Aorta (tissue), 5 donors: ENCODE data around the gene PAPSS1. TPM values are rescaled to one million over a fixed set of nuclear protein-coding genes. Genes with fewer than 3 reads are reported as not detected.
A peak's percentile ranks its signal among the peaks of the same experiment; 100 is the strongest.

ENCODE experiments used
- ATAC-seq: fragments of 200-7000 bp; cut with Tn5 transposase; one replicate; pipeline ENCODE4 v1.9.1; 2022; ENCODE audit warnings: moderate library complexity; ENCODE audit not compliant: low FRiP score
- DNase-seq, 2 donors: peaks; one replicate each; pipeline ENCODE4 v3.0.0-alpha.2; 2020
- H3K27ac ChIP-seq, 2 donors: one replicate each; pipeline ENCODE4 v1.5.1; 2013; ENCODE audit warnings: low read length in 2 of 2, mild to moderate bottlenecking in 2 of 2, moderate library complexity in 2 of 2, control low read depth in 1 of 2, inconsistent platforms in 1 of 2, low read depth in 1 of 2
- H3K27me3 ChIP-seq, 2 donors: one replicate each; pipeline ENCODE4 v1.6.1; 2013; ENCODE audit warnings: control low read depth in 1 of 2, low read length in 1 of 2, mild to moderate bottlenecking in 1 of 2, moderate library complexity in 1 of 2; ENCODE audit not compliant: insufficient read depth in 2 of 2, control insufficient read depth in 1 of 2
- H3K36me3 ChIP-seq, 2 donors: one replicate each; pipeline ENCODE4 v1.6.1; 2013; ENCODE audit warnings: control low read depth in 1 of 2, low read length in 1 of 2, mild to moderate bottlenecking in 1 of 2; ENCODE audit not compliant: insufficient read depth in 2 of 2, control insufficient read depth in 1 of 2
- H3K4me1 ChIP-seq, 2 donors: one replicate each; pipeline ENCODE4 v1.6.1; 2013; ENCODE audit warnings: low read length in 2 of 2, control low read depth in 1 of 2, mild to moderate bottlenecking in 1 of 2, moderate library complexity in 1 of 2; ENCODE audit not compliant: insufficient read depth in 2 of 2, control insufficient read depth in 1 of 2
- H3K4me3 ChIP-seq, 2 donors: one replicate each; pipeline ENCODE4 v1.5.1; 2013; ENCODE audit warnings: low read length in 2 of 2, control low read depth in 1 of 2, mild to moderate bottlenecking in 1 of 2
- H3K9me3 ChIP-seq: one replicate; pipeline ENCODE4 v1.6.1; 2013; ENCODE audit warnings: mild to moderate bottlenecking, low read length; ENCODE audit not compliant: control insufficient read depth
- WGBS, 2 donors: extraction: QIAGEN DNeasy Blood & Tissue Kit; methylation state at CpG; one replicate each; pipeline ENCODE4 v1.1.7; 2013; 5-methylcytosine and 5-hydroxymethylcytosine counted together
- intact Hi-C, 2 donors: fragments of 100-400 bp; cut with DNase I; formaldehyde crosslinking; loops; one replicate each; pipeline versions ENCODE4 v1.14.2 to v1.15.0; 2022
- polyA plus RNA-seq, 2 donors: library from polyadenylated mRNA; stranded (reverse); fragments of 200-250 nt; gene quantifications; one replicate each; pipeline ENCODE4 v1.2.3, GENCODE V29; 2013
- total RNA-seq, 2 donors: library from RNA; stranded (reverse); fragmentation: NEBNext Ultra II Directional; extraction: Animal tissue kit (Norgen Biotek cat#: 25700); gene quantifications; one replicate each; pipeline ENCODE4 v1.2.1, GENCODE V29; 2021
- donor health status: healthy with polysubstance abuse.
- donor health status: Bipolar disorder and iron deficiency.
- donor health status: DM: no; HTN: no; CAD: no.
- donor health status: DM: no; HTN: no; CAD: no.
- donor health status: DM: yes; HTN: yes; CAD: no.

Gene PAPSS1
- total and polyA plus RNA-seq, 4 donors = 20.4 to 38.5 (median 31.1) TPM

DNA sequence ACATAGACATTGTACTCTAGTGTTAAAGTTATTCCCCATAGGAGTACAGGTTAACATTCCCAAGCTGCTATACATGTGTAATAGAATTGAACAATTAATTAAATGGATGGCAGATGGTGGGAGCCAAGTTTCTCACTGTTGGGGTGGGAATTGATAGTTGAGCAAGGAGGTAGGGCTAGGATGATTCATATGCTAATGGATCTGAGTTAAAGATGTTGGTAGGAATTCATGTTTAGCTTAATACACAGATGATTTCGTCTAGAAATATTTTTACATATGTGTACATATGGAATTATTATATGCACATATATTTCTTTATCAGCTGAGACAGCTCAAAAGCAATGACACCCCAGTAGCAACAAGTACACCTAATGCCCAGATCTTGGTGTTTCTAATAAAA lies 26.1 kb upstream of the PAPSS1 start:
- no peaks in the 10 kb centered on the region for H3K9me3 ChIP-seq
- intact Hi-C loops = no loop called here
- ATAC-seq = no peak

DNA sequence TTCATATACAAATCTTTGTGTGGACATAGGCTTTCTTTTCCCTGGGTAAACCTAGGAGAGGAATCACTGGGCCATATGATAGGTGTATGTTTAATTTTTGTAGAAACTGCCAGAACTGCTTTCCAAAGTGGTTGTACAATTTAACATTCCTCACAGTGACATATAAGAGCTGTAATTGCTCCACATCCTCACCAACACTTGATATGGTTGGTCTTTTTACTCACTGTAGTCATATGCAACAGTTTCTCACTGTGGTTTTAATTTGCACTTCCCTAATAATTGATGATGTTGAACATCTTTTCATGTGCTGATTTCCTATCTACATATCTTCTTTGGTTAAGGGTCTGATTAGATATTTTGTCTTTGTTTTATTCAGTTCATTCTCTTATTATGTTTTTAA lies 24.5 kb upstream of the PAPSS1 start:
- Histone ChIP-seq H3K36me3 (no peaks in the 10 kb centered on the region), H3K9me3 (no peaks in the 10 kb centered on the region), H3K27ac (no peak overlapping the region), H3K4me3 (no peak overlapping the region), H3K27me3 (no peaks in the 10 kb centered on the region), H3K4me1 (no peaks in the 10 kb centered on the region)
- DNase-seq (no peak), ATAC-seq (no peak)
- intact Hi-C loops = no loop called here

More for the DNA sequence above, 26.1 kb upstream of the PAPSS1 start:
- DNase-seq = no peak
- no peaks in the 10 kb centered on the region for H3K36me3 ChIP-seq
- H3K4me1 ChIP-seq = no peaks in the 10 kb centered on the region
- no peak overlapping the region for H3K4me3 ChIP-seq
- no peaks in the 10 kb centered on the region for H3K27me3 ChIP-seq
- WGBS, 2 donors = 85 to 87% methylated on average over 1 of the region's 1 CpG
- H3K27ac ChIP-seq = no peak overlapping the region

GRCh38 chr4:107743532-107743931 lies 23.5 kb upstream of the PAPSS1 start:
- ATAC-seq (no peak), DNase-seq (no peak)
- Histone ChIP-seq H3K27ac (no peak overlapping the region), H3K27me3 (no peaks in the 10 kb centered on the region), H3K4me3 (no peak overlapping the region), H3K4me1 (no peaks in the 10 kb centered on the region), H3K36me3 (no peaks in the 10 kb centered on the region), H3K9me3 (no peaks in the 10 kb centered on the region)
- intact Hi-C loops = no loop called here
- 82 to 88% methylated on average over 1 of the region's 1 CpG for WGBS, 2 donors

GRCh38 chr4:107742791-107743190 lies 22.8 kb upstream of the PAPSS1 start:
- Histone ChIP-seq H3K4me3 (no peak overlapping the region), H3K27ac (no peak overlapping the region), H3K27me3 (no peaks in the 10 kb centered on the region), H3K36me3 (no peaks in the 10 kb centered on the region), H3K9me3 (no peaks in the 10 kb centered on the region), H3K4me1 (no peaks in the 10 kb centered on the region)
- intact Hi-C loops = no loop called here
- ATAC-seq (no peak), DNase-seq (no peak)
- 95 to 100% methylated on average over 1 of the region's 1 CpG for WGBS, 2 donors

DNA sequence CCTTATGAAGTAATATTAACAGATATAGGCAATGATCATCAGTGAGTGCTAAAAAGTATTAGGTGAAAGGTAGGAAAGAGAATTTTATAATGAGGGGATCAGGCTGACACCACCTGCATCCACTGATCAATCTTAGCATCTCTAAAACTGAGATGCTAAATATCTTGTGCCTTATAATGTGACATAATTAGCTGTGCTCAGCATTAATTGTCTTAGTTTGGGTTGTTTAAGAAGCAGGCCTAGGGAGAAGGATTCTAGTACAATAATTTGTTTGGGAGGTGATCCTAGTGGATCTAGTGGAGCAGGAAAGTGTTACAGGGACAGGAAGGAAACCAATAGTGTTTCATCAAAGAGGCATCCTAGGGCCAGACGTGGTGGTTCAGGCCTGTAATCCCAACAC lies 22.2 kb upstream of the PAPSS1 start:
- Histone ChIP-seq H3K27me3 (no peaks in the 10 kb centered on the region), H3K36me3 (no peaks in the 10 kb centered on the region), H3K4me3 (no peak overlapping the region), H3K4me1 (no peaks in the 10 kb centered on the region), H3K27ac (no peak overlapping the region), H3K9me3 (no peaks in the 10 kb centered on the region)
- DNase-seq (no peak), ATAC-seq (no peak)
- 100% methylated on average over 1 of the region's 1 CpG for WGBS, 2 donors
- intact Hi-C loops = no loop called here

DNA sequence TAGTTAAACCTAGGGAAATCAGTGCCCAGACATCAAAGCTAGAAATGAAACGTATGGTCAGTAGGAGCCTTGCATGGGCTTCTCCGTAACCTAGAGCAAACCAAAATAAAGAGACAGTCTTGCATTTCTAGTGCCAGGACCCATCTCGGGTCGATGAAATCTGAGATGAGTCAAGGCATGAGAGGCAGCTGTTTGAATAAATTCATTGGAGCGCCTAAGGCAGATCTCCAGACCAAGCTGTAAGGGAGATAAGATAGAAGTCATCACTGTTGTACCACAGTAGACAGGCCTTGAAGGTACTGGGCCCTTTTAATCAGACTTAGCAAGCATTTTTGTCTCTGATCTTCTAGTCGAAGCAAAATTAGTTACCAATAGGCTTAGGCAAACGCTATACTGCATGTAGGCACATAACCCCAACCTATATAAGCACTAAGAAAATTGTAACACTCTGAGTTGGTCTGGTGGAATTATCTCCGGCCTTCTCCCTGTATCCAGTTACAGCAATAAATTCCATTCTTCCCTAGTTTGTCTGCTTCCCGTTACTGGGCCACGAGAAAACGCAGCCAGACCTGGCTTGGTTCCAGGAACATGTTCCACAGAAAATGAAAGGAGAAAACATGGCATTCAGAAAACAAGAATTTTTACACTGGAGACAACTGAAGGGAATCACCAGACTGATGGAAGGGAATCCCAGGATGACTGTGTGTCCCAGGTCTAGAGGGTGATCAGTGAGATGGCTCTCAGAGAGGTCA lies 21.1 kb upstream of the PAPSS1 start:
- peak overlapping the region in 1 of 2 donors; percentile 88 for H3K27ac ChIP-seq
- intact Hi-C loops = no loop called here
- no peaks in the 10 kb centered on the region for H3K4me1 ChIP-seq
- no peaks in the 10 kb centered on the region for H3K9me3 ChIP-seq
- no peaks in the 10 kb centered on the region for H3K27me3 ChIP-seq
- DNase-seq (peak in 1 of 2 donors; percentile 68), ATAC-seq (peak; percentile 59)
- H3K4me3 ChIP-seq = no peak overlapping the region
- WGBS, 2 donors = 32 to 33% methylated on average over 11 of the region's 11 CpGs
- H3K36me3 ChIP-seq = no peaks in the 10 kb centered on the region

DNA sequence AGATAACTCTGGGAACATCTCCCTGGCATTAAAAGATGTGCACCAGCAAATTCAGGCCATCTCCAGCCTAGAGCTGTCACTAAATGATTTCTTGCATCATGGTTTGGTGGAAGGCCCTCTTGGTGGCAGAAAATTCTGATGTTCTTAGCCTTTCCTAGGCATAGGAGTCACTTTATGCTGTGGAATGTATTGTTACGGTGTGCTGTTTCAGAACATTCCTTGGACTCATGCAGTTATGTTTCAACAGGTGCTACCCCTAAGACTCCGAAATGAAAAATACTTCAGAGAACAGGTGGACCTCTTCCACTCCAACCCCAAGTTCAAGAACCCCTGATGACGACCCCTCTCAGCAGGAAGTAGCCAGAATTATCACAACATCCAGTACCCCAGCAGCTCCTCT lies 20.3 kb upstream of the PAPSS1 start:
- H3K4me1 ChIP-seq = no peaks in the 10 kb centered on the region
- ATAC-seq (no peak), DNase-seq (no peak)
- H3K27me3 ChIP-seq = no peaks in the 10 kb centered on the region
- H3K36me3 ChIP-seq = no peaks in the 10 kb centered on the region
- WGBS, 2 donors = 59 to 82% methylated on average over 3 of the region's 3 CpGs
- H3K9me3 ChIP-seq = no peaks in the 10 kb centered on the region
- H3K27ac ChIP-seq = peak overlapping the region in 1 of 2 donors; percentile 88
- intact Hi-C loops = no loop called here
- no peak overlapping the region for H3K4me3 ChIP-seq

DNA sequence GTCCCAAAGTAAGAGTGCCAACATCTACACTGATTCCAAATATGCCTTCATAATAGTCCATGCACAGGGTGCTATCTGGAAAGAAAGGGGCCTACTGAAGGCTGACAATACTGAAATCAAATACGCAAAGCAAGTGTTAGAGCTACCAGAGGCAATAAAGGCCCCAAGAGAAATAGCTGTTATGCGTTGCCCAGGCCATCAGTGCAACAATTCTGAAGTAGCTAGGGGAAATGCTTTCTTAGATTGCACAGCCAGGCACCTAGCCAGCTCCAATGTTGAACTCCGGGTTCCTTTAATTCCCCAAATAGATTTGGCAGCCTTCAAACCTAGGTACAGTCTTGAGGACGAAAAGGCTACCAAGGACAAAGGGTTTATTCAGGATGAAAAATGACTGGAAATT lies 17.4 kb upstream of the PAPSS1 start:
- DNase-seq (no peak), ATAC-seq (no peak)
- no peak overlapping the region for H3K4me3 ChIP-seq
- 39 to 42% methylated on average over 4 of the region's 4 CpGs for WGBS, 2 donors
- no peaks in the 10 kb centered on the region for H3K9me3 ChIP-seq
- H3K36me3 ChIP-seq = no peaks in the 10 kb centered on the region
- H3K27me3 ChIP-seq = no peaks in the 10 kb centered on the region
- H3K4me1 ChIP-seq = no peaks in the 10 kb centered on the region
- intact Hi-C loops = no loop called here
- no peak overlapping the region for H3K27ac ChIP-seq

DNA sequence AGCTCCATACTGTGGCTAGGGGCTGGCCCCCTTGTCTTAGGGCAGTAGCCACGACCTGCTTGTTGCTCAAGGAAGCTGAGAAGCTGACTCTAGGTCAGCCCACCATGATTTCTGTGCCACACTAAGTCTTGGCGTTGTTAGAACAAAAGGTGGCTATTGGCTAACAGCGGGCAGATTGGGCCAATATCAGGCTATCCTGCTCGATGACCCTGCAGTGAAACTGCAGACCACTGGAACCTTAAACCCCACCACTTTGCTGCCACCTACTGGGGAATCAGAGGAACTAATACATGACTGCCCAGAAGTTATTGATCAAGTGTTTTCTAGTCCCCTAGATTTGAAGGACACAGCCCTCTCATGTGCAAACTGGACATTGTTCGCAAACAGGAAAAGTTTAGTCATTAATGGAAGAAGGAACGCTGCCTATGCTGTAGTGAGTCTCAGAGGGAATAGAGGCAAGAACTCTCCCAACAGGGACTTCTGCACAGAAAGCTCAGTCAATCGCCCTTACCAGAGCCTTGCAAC lies 17.0 kb upstream of the PAPSS1 start:
- H3K4me3 ChIP-seq = no peak overlapping the region
- no peaks in the 10 kb centered on the region for H3K9me3 ChIP-seq
- H3K4me1 ChIP-seq = no peaks in the 10 kb centered on the region
- DNase-seq (no peak), ATAC-seq (peak; percentile 71)
- intact Hi-C loops = no loop called here
- 73 to 81% methylated on average over 7 of the region's 7 CpGs for WGBS, 2 donors
- H3K27me3 ChIP-seq = no peaks in the 10 kb centered on the region
- H3K36me3 ChIP-seq = no peaks in the 10 kb centered on the region
- H3K27ac ChIP-seq = no peak overlapping the region
